Fibroblast of lung (primary cell): ENCODE results near the gene GLYATL1B. TPM values are rescaled to one million over a fixed set of nuclear protein-coding genes. Genes with fewer than 3 reads are reported as not detected.
"Not testable (repeated sequence)": the region's sequence is repeated elsewhere in the genome, so short reads cannot be mapped to it uniquely, and the experiment has no call there.

Source experiments
- DNase-seq, 2 donors: peaks; one replicate each; pipeline versions ENCODE4 v3.0.0 to v3.0.0-alpha.2; 2010; ENCODE audit warnings: low read depth in 2 of 2
- H2AFZ ChIP-seq: 2 replicates; pipeline ENCODE4 v1.5.1; 2012; ENCODE audit warnings: low read length, control low read depth, inconsistent platforms
- H3K27ac ChIP-seq: 2 replicates; pipeline ENCODE4 v1.5.1; 2011; ENCODE audit warnings: low read length, control low read depth; ENCODE audit not compliant: insufficient read depth
- H3K27me3 ChIP-seq: 2 replicates; pipeline ENCODE4 v1.5.1; 2011; ENCODE audit warnings: mild to moderate bottlenecking, low read length; ENCODE audit not compliant: control insufficient read depth, insufficient read depth
- H3K36me3 ChIP-seq: 2 replicates; pipeline ENCODE4 v1.5.1; 2011; ENCODE audit warnings: low read length; ENCODE audit not compliant: control insufficient read depth, insufficient read depth
- H3K4me1 ChIP-seq: 2 replicates; pipeline ENCODE4 v1.5.1; 2011; ENCODE audit warnings: low read length; ENCODE audit not compliant: control insufficient read depth, insufficient read depth; ENCODE audit errors: extremely low read depth
- H3K4me2 ChIP-seq: 2 replicates; pipeline ENCODE4 v1.5.1; 2011; ENCODE audit warnings: low read length, control low read depth; ENCODE audit not compliant: insufficient read depth; ENCODE audit errors: extremely low read depth
- H3K4me3 ChIP-seq, 4 experiments: fragments of 200-600 bp in 1 of 4; sonication (generic) in 1 of 4; replicated peaks in 1 of 4; 2 replicates each; pipeline ENCODE4 v1.5.1; 2011 to 2016; ENCODE audit warnings: low read length in 4 of 4, low read depth in 3 of 4, mild to moderate bottlenecking in 3 of 4, control low read depth in 2 of 4, inconsistent platforms in 1 of 4, mixed read lengths in 1 of 4; ENCODE audit not compliant: insufficient read depth in 1 of 4; ENCODE audit errors: control extremely low read depth in 1 of 4
- H3K79me2 ChIP-seq: 2 replicates; pipeline ENCODE4 v1.5.1; 2012; ENCODE audit warnings: mild to moderate bottlenecking, low read length, inconsistent platforms; ENCODE audit not compliant: control insufficient read depth, insufficient read depth
- H3K9ac ChIP-seq: 2 replicates; pipeline ENCODE4 v1.5.1; 2011; ENCODE audit warnings: mild to moderate bottlenecking, low read length, control low read depth; ENCODE audit not compliant: insufficient read depth
- H3K9me3 ChIP-seq: 2 replicates; pipeline ENCODE4 v1.5.1; 2012; ENCODE audit warnings: low read depth, low read length; ENCODE audit not compliant: control insufficient read depth, insufficient read depth
- H4K20me1 ChIP-seq: 2 replicates; pipeline ENCODE4 v1.5.1; 2011; ENCODE audit warnings: low read length; ENCODE audit not compliant: control insufficient read depth, insufficient read depth; ENCODE audit errors: extremely low read depth
- EZH2 ChIP-seq: IDR thresholded peaks from 2 replicates; pipeline ENCODE4 v1.5.1; 2012; ENCODE audit warnings: low read length, control low read depth, mild to moderate bottlenecking; ENCODE audit errors: missing control alignments
- polyA plus RNA-seq, 2 donors: library from polyadenylated mRNA; depleted of rRNA in 1 of 2; stranded (reverse) in 1 of 2; unstranded in 1 of 2; fragments of >200 nt; gene quantifications; 2 replicates each; pipeline ENCODE4 v1.2.1, GENCODE V29; 2011 to 2012; ENCODE audit warnings: missing spikeins in 1 of 2
- total RNA-seq: library from RNA; depleted of rRNA; stranded (reverse); fragments of >200 nt; gene quantifications from 2 replicates; pipeline ENCODE4 v1.2.1, GENCODE V29; 2014
- TF ChIP-seq, protein P1 (sequence below), 2 donors: IDR thresholded peaks in 1 of 2; conservative IDR thresholded peaks in 1 of 2; 1 replicate in 1 of 2; 2 replicates in 1 of 2; pipeline ENCODE4 v1.5.1; 2011 to 2012; ENCODE audit warnings: low read length in 2 of 2, control low read depth in 1 of 2, inconsistent platforms in 1 of 2, low read depth in 1 of 2, mild to moderate bottlenecking in 1 of 2

GLYATL1B gene
- total and polyA plus RNA-seq, 2 donors (not counting 1 experiment from before 2014, with no cell fraction given): not detected

DNA sequence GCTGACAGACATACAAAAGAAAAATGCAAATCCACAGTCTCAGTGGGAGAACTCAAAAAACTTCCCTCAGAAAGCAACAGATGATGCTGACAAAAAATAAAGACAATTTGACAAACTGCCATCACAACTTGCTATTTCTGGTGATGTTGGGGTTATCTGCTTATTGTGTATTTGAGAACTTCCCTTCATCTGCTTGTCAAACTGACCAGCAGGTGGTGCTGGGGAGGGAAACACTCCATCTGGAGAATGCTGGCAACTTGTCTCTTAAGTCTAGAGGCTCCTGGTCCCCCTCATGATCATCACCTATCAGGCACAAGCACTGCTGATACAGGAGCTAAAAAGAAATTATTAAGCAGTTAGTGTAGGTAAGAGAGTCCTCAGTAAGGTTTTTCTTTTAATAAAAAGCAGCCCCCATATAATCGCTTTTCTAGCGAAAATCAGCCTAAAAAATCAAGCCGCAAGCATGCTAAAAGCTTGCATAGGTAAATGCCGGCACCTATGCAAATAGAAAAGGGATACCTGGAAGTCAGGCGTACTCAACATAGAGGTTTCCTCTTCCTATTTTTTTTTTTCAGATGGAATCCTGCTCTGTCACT is 11.1 kb downstream of the GLYATL1B start:
- no peaks in the 10 kb centered on the region for H3K9me3 ChIP-seq
- H4K20me1 ChIP-seq: no peaks in the 10 kb centered on the region
- H3K27ac ChIP-seq: no peak overlapping the region
- H2AFZ ChIP-seq: no peak overlapping the region
- no peak overlapping the region for H3K9ac ChIP-seq
- H3K36me3 ChIP-seq: no peaks in the 10 kb centered on the region
- TF ChIP-seq, protein P1, sequence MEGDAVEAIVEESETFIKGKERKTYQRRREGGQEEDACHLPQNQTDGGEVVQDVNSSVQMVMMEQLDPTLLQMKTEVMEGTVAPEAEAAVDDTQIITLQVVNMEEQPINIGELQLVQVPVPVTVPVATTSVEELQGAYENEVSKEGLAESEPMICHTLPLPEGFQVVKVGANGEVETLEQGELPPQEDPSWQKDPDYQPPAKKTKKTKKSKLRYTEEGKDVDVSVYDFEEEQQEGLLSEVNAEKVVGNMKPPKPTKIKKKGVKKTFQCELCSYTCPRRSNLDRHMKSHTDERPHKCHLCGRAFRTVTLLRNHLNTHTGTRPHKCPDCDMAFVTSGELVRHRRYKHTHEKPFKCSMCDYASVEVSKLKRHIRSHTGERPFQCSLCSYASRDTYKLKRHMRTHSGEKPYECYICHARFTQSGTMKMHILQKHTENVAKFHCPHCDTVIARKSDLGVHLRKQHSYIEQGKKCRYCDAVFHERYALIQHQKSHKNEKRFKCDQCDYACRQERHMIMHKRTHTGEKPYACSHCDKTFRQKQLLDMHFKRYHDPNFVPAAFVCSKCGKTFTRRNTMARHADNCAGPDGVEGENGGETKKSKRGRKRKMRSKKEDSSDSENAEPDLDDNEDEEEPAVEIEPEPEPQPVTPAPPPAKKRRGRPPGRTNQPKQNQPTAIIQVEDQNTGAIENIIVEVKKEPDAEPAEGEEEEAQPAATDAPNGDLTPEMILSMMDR (conservative IDR thresholded peaks at IDR 0.05 in 1 of 2, IDR thresholded peaks at IDR 0.05 in 1 of 2; ENCODE audit: low read depth in 1 of 2, low read length in 2 of 2): peak; percentile 74 to 78
- TF ChIP-seq EZH2: no peak
- H3K4me2 ChIP-seq: no peak overlapping the region
- no peaks in the 10 kb centered on the region for H3K27me3 ChIP-seq
- H3K4me3 ChIP-seq: no peak overlapping the region
- DNase-seq: peak; percentile 42 to 66
- H3K4me1 ChIP-seq: no peaks in the 10 kb centered on the region
- no peaks in the 10 kb centered on the region for H3K79me2 ChIP-seq

DNA sequence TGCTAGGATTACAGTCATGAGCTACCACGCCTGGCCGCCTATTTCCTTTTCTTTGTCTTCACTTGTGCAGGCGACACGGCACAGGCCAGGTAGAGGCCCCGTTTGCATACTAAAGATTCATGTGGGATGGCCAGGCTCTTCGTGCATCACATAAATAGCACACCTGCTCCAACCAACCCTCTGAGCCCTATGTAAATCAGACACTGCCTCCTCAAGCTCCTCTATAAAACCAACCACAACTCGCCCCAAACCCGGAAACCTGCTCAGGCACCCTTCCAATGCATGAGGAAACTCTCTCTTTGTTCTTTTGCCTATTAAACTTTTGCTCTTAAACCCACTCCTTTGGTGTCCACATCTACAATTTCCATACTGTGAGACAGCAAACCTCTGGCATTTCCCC is 11.8 kb downstream of the GLYATL1B start:
- not testable (repeated sequence) for H2AFZ ChIP-seq, H3K27me3 ChIP-seq, H4K20me1 ChIP-seq, H3K4me3 ChIP-seq, H3K9ac ChIP-seq, H3K79me2 ChIP-seq, H3K4me2 ChIP-seq, DNase-seq, H3K27ac ChIP-seq, H3K4me1 ChIP-seq, H3K9me3 ChIP-seq, H3K36me3 ChIP-seq

DNA sequence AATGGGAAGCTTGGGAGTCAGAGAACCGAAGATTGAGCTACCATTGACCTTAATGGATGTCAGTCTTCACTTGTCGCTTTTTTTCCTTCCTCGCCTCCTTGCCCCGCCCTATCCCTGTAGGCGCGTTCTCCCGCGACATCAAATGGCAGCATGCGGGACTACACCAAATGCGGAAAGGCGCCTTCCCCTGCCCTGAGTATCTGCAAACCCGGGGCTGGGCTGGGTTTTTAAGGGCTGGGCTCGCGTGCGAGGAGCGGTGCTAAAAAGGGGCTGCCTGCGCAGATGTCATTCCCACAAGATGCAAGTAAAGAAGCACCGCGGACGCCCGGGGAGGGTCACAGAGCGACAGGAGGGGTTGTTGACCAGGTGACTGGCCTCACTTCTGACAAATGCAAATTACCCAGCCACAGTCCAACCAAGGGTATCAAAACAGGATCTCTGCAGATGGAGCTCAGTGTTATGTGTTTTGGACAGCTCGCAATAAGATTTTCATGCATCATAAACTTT is 16.2 kb downstream of the GLYATL1B start:
- TF ChIP-seq, protein P1 (conservative IDR thresholded peaks at IDR 0.05 in 1 of 2, IDR thresholded peaks at IDR 0.05 in 1 of 2; ENCODE audit: low read depth in 1 of 2, low read length in 2 of 2): peak; percentile 19 to 48
- TF ChIP-seq EZH2: no peak
- H2AFZ ChIP-seq: peak overlapping the region; percentile 73
- no peak overlapping the region for H3K27ac ChIP-seq
- H4K20me1 ChIP-seq: no peaks in the 10 kb centered on the region
- H3K9ac ChIP-seq: no peak overlapping the region
- H3K4me2 ChIP-seq: peak overlapping the region; percentile 78
- H3K4me1 ChIP-seq: peaks cover 3% of the 10 kb centered on the region
- peak; percentile 23 to 36 for DNase-seq
- no peaks in the 10 kb centered on the region for H3K79me2 ChIP-seq
- peak overlapping the region; percentile 34 to 56 (median 44) for H3K4me3 ChIP-seq
- H3K9me3 ChIP-seq: no peaks in the 10 kb centered on the region
- H3K27me3 ChIP-seq: no peaks in the 10 kb centered on the region
- H3K36me3 ChIP-seq: no peaks in the 10 kb centered on the region
